Activated CD8-positive, alpha-beta memory T cell treated with anti-CD3 and anti-CD28 coated beads, Interleukin-2, amount 50 U/mL, for 1 hour (primary cell): ENCODE data around the gene GRIP2.

Experiments
- DNase-seq: peaks from one replicate; pipeline ENCODE4 v3.0.0-alpha.2; 2020; ENCODE audit errors: extremely low read depth

GRIP2 gene

GRCh38 chr3:14467814-14468620 lies 72.1 kb downstream of the GRIP2 start:
- DNase-seq: no peak

GRCh38 chr3:14466179-14466903 lies 73.8 kb downstream of the GRIP2 start:
- no peak for DNase-seq

- no peak for DNase-seq
Measured at GRCh38 chr3:14465425-14465824, 74.7 kb downstream of the GRIP2 start.

- no peak for DNase-seq
Measured at GRCh38 chr3:14464521-14464920, 75.6 kb downstream of the GRIP2 start.

- DNase-seq: no peak
Measured at GRCh38 chr3:14464141-14464465, 76.0 kb downstream of the GRIP2 start.

GRCh38 chr3:14463330-14464140 lies 76.6 kb downstream of the GRIP2 start:
- no peak for DNase-seq

GRCh38 chr3:14462738-14463137 lies 77.4 kb downstream of the GRIP2 start:
- DNase-seq: no peak

- DNase-seq: no peak
Measured at GRCh38 chr3:14461748-14462324, 78.3 kb downstream of the GRIP2 start.

GRCh38 chr3:14461006-14461747 lies 79.0 kb downstream of the GRIP2 start:
- no peak for DNase-seq

GRCh38 chr3:14460342-14461005 lies 79.7 kb downstream of the GRIP2 start:
- no peak for DNase-seq

- no peak for DNase-seq
Measured at GRCh38 chr3:14459787-14460186, 80.4 kb downstream of the GRIP2 start.

- DNase-seq: no peak
Measured at GRCh38 chr3:14459384-14459783, 80.8 kb downstream of the GRIP2 start.

- no peak for DNase-seq
Measured at GRCh38 chr3:14458434-14459275, 81.5 kb downstream of the GRIP2 start.

GRCh38 chr3:14457999-14458398 lies 82.1 kb downstream of the GRIP2 start:
- no peak for DNase-seq

- DNase-seq: no peak
Measured at GRCh38 chr3:14457481-14457880, 82.7 kb downstream of the GRIP2 start.

GRCh38 chr3:14456794-14457193 lies 83.3 kb downstream of the GRIP2 start:
- no peak for DNase-seq

- no peak for DNase-seq
Measured at GRCh38 chr3:14455571-14456317, 84.4 kb downstream of the GRIP2 start.

- no peak for DNase-seq
Measured at GRCh38 chr3:14454639-14455310, 85.4 kb downstream of the GRIP2 start.
